Endothelial cell of hepatic sinusoid (primary cell): Measurements from ENCODE around the gene MUL1.

Experiments used
- in situ Hi-C: cut with HindIII; loops from 2 replicates; pipeline ENCODE4 v1.10.0; 2017; ENCODE audit warnings: low sequenced_read_pairs

MUL1 gene

GRCh38 chr1:20472860-20473711 lies 34.9 kb downstream of the MUL1 start:
- in situ Hi-C loops = no loop called here

DNA sequence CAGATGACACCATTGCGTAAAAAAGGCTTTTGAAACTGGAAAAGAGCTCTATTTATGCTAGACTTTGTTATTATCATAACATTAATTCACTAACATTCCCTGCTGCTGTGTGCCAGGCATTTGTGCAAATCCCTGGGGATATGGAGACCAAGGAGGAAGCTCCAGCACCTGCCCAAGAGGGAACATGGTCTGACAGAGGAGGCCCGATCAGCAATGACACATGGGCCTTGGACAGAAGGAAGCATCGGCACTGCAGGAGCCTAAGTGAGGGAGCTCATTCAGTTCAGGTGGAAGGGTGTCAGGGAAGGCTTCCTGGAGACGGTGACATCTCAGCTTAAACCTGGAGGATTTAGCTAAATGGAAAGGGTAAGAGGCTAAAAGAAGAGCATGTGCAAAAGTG lies 35.8 kb downstream of the MUL1 start:
- in situ Hi-C loops = no loop called here

- in situ Hi-C loops = no loop called here
These were observed 37.8 kb downstream of the MUL1 start for GRCh38 chr1:20470194-20470593.

DNA sequence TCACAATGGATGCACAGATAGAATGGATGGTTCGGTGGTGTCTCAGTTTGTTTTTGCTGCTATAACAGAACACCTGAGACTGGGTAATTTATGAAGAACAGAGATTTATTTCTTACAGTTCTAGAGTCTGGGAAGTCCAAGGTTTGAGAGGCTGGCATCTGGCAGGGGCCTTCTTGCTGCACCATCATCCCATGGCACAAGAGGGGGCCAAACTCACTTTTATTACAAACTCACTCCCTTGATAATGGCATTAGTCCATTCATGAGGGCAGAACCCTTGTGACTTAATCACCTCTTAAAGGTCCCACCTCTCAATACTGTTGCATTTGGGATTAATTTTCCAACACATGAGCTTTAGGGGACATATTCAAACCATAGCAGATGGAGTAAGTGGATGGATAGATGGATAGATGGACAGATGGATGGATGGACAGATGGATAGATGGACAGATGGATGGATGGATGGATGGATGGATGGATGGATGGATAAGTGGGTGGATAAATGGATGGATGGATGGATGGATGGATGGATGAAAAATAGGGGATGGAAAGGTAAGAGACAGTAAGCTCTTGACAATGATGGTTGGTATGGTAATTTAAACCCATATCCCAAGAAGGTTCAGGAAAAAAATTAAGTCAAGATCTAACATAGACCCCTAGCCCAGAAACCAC lies 38.4 kb downstream of the MUL1 start:
- in situ Hi-C loops = no loop called here

DNA sequence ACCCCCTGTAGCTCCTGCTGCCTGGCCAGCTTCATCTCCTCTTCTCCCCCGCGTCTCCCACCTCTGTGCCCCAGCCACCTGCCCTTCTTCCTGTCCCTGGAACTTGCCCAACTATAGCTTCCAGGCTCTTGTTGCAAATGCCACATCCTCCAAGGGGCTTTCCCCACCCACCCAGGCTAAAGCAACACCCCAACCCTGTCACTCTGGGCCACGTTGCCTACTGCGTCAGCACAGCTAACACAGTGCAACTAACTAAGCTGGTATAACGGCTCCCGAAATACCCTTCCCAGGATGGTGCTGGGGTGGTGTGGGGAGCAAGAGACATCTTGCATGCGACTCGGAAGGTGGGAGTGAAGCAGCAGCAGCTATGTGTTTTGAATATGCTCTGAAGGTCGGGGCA lies 41.7 kb downstream of the MUL1 start:
- in situ Hi-C loops = no loop called here

DNA sequence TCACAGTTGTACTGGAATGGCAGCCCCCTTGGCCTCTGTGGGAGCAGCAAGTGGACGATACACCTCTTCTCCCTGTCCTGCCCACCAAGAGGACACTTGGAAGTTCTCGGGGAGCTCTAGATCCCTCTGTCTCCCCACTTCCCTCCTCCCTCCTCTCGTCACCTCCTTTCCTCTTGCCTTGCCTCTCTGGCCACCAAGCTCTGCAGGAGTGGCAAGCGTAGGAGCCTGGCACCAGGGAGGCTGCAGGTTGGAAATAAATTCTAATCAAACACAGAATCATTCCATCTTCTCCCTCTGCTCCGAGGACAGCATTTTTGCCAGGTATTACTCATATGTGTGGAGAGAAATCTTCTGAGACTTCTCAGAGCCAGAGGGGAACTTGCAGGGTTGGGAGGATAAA lies 42.8 kb downstream of the MUL1 start:
- in situ Hi-C loops = no loop called here

GRCh38 chr1:20463502-20463901 lies 44.4 kb downstream of the MUL1 start:
- in situ Hi-C loops = no loop called here

- in situ Hi-C loops = no loop called here
These were observed 45.6 kb downstream of the MUL1 start for GRCh38 chr1:20462397-20462796.

- in situ Hi-C loops = no loop called here
These were observed 49.2 kb downstream of the MUL1 start for GRCh38 chr1:20458717-20459116.

DNA sequence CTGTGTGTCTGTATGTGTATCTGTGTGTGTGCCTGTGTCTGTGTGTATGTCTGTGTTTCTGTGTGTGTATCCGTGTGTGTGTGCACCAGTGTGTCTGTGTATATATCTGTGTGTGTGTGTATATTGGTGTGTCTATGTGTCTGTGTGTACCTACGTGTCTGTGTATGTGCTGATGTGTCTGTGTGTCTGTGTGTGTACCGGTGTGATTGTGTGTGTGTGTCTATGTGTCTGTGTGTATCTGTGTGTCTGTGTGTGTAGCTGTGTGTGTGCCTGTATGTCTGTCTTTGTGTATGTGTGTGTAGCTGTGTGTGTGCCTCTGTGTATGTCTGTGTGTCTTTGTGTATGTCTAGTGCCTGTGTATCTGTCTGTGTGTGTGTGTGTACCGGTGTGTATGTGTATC lies 53.9 kb downstream of the MUL1 start:
- in situ Hi-C loops = no loop called here

GRCh38 chr1:20449735-20450311 lies 58.1 kb downstream of the MUL1 start:
- in situ Hi-C loops = loop anchor here (10.0 kb wide), 1 partner anchor 235 kb away; no protein-coding TSS in a partner anchor
